Endometrial microvascular endothelial cells (primary cell): ENCODE data around the gene SEC24B. TPM values are rescaled to one million over a fixed set of nuclear protein-coding genes. Genes with fewer than 3 reads are reported as not detected.
"Not testable (repeated sequence)": the region's sequence is repeated elsewhere in the genome, so short reads cannot be mapped to it uniquely, and the experiment has no call there.

Experiments used
- in situ Hi-C: cut with HindIII; loops from 2 replicates; pipeline ENCODE4 v1.10.0; 2017; ENCODE audit warnings: low sequenced_read_pairs, low pct_unique_long_range_greater_than_20kb; ENCODE audit errors: inconsistent ontology term
- total RNA-seq: library from RNA; depleted of rRNA; stranded (reverse); fragments of >200 nt; gene quantifications from one replicate; pipeline ENCODE4 v1.2.3, GENCODE V29; 2015; ENCODE audit errors: inconsistent ontology term

The SEC24B gene
- total RNA-seq, 1 donor from 2014 or later = 26.9 TPM

GRCh38 chr4:109473824-109474223 is 40.2 kb downstream of the SEC24B start:
- in situ Hi-C loops = no loop called here

DNA sequence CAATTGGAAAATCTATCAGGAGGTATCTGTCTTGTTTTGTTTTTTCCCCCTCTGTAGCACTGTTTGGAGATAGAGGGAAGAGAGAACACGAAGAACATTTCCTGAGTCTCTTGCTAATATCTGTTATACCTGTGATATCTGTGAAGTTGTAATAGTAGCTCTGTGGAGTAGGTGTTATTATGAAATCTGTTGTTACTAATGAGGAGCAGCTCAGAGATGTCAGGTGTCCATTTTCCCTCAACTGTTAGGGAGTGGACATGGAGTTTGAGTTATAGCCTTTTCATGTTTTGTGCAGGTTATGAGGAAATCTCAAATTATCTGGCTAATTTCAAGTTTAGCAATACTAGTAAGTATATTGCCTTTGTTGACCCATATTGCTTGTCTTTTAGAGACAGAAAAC is 52.4 kb downstream of the SEC24B start:
- in situ Hi-C loops = no loop called here

- in situ Hi-C loops = no loop called here
Observed at GRCh38 chr4:109494563-109494962, 60.9 kb downstream of the SEC24B start.

DNA sequence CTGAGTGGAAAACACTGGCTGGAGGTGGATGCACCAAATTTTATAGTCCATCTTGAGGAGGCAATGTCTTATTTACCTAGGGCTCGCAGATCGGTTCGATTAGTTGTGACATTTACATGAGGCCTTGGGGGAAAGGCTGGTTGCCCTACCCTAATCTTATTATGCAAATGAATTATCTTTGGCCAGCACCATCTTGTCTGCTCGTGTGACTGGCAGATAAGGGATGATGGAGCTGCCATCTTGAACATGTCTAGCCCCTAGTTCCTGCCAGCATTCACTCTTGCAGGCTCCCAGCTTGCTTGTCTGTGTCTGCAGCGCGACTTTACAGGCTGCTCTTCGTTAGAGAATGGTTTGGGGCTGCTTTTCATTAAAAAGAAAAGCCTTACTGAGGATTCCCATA is 61.9 kb downstream of the SEC24B start:
- in situ Hi-C loops = no loop called here

- in situ Hi-C loops = no loop called here
Observed at GRCh38 chr4:109496875-109497274, 63.3 kb downstream of the SEC24B start.

GRCh38 chr4:109497511-109497910 is 63.9 kb downstream of the SEC24B start:
- in situ Hi-C loops = no loop called here

- in situ Hi-C loops = no loop called here
Observed at GRCh38 chr4:109499513-109499912, 65.9 kb downstream of the SEC24B start.

DNA sequence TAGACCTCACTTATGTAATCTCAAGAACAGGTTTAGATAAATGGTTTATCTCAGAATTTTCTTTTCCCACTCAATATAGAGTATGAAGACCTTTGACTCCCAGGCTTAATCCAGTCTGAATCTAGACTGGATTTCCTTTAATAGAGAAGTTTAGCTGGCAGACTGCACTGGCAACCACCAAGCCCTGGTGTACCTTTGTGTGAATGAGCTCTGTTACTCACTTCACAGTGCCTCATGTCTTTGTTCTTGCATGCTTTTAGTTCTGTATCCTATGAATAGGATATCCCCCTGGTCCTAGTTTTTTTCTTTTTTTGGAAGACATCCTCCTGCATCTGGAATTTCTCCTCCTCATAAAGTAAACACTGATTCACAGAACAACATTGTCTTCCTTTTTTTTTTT is 73.3 kb downstream of the SEC24B start:
- in situ Hi-C loops = no loop called here

- in situ Hi-C loops = no loop called here
Observed at GRCh38 chr4:109510687-109511086, 77.1 kb downstream of the SEC24B start.

GRCh38 chr4:109511414-109511813 is 77.8 kb downstream of the SEC24B start:
- in situ Hi-C loops = no loop called here

GRCh38 chr4:109513368-109513767 is 79.8 kb downstream of the SEC24B start:
- in situ Hi-C loops = not testable (repeated sequence)

GRCh38 chr4:109532182-109532581 is 98.6 kb downstream of the SEC24B start:
- in situ Hi-C loops = no loop called here

DNA sequence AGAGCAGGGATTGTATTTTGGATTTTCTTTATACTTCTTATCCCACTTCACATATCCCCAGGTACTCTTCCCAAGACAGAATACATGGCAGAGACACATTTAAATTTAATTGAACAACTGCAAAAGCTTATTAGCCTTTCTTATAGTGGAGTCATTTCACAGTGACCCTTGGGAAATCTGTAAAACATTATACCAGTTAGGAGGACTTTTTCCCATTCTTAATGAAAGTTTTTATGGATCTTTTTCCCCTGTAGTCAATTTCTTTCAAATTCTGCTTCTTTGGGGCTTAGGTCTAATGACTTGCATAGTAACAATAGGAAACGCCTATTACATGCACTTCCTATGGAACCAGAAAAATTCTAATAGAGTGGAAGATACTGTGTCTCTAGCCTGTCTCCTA is 111.8 kb downstream of the SEC24B start:
- in situ Hi-C loops = no loop called here

DNA sequence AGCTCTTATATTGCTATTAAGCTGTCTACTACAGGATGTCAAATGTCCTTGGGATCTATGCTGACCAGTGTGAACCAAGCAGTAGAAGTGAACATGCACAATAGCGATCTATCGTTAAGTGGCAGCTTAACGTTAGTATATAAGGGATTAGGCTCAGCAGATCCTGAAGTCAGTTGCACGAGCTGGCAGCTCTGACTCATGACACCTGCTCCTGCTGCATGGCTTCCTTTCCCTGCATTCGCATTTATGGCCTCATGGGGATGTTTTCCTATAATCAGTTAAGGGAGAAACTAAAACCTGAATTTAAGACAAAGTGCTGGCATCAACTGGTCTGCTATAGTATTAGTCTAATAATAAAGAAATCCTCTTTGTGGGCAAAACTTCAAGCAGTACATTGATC is 113.8 kb downstream of the SEC24B start:
- in situ Hi-C loops = no loop called here

- in situ Hi-C loops = no loop called here
Observed at GRCh38 chr4:109548655-109549054, 115.0 kb downstream of the SEC24B start.

DNA sequence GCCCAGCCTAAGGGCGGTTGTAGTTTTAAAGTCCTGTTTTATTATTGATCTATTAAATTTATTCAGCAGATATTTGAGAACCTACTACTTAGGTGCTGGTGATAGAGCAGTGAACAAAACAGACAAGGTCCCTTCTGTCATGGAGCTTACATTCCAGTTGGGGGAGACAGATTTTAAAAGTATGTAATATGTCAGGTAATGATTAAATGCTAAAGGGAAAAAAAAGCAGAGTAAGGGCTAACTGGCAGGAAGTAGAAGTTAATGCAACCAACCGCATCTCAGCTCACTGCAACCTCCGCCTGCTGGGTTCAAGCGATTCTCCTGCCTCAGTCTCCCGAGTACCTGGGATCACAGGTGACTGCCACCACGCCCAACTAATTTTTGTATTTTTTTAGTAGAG is 118.6 kb downstream of the SEC24B start:
- in situ Hi-C loops = loop anchor here (25.0 kb wide), 1 partner anchor 115 kb away; the partner anchor contains the start of gene SEC24B

DNA sequence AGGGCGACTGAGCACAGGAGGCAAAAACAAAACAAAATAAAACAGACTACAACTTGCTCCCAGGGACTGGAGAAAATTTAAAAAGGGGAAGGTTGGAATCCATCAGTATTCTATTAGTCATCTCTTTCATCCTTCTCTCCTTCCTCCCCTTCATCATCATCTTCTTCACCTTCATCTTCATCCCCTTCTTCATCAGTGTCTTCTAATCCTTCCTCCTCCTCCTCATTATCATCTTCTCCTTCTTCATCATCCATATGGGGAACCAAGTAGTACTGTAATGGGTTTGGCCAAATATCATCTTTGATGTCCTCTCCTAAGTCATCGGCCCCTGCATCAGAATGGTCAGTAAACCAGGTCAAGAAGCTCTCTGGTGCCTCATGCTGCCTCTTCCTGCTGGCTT is 119.5 kb downstream of the SEC24B start:
- in situ Hi-C loops = loop anchor here (25.0 kb wide), 1 partner anchor 116 kb away; the partner anchor contains the start of gene SEC24B

GRCh38 chr4:109554971-109555370 is 121.4 kb downstream of the SEC24B start:
- in situ Hi-C loops = loop anchor here (25.0 kb wide), 1 partner anchor 118 kb away; the partner anchor contains the start of gene SEC24B

GRCh38 chr4:109557433-109557832 is 123.8 kb downstream of the SEC24B start:
- in situ Hi-C loops = loop anchor here (25.0 kb wide), 1 partner anchor 120 kb away; the partner anchor contains the start of gene SEC24B

GRCh38 chr4:109558095-109558494 is 124.5 kb downstream of the SEC24B start:
- in situ Hi-C loops = loop anchor here (25.0 kb wide), 1 partner anchor 121 kb away; the partner anchor contains the start of gene SEC24B

- in situ Hi-C loops = loop anchor here (25.0 kb wide), 1 partner anchor 122 kb away; the partner anchor contains the start of gene SEC24B
Observed at GRCh38 chr4:109559625-109559982, 126.0 kb downstream of the SEC24B start.
